Activated T-cell treated with anti-CD3 and anti-CD28 coated beads, Interleukin-2, amount 50 U/mL, for 72 hours (primary cell): ENCODE measurements around the gene ACSM6. TPM values are rescaled to one million over a fixed set of nuclear protein-coding genes. Genes with fewer than 3 reads are reported as not detected.
"Not testable (repeated sequence)": the region's sequence is repeated elsewhere in the genome, so short reads cannot be mapped to it uniquely, and the experiment has no call there.

ENCODE experiments used
- ATAC-seq, 2 donors: fragments of 150-1000 bp; cut with Tn5 transposase; replicated peaks in 1 of 2; 2 replicates each; pipeline ENCODE4 v1.10.0; 2021; ENCODE audit warnings: moderate library complexity in 2 of 2, mild to moderate bottlenecking in 1 of 2
- DNase-seq, 2 donors: peaks; one replicate each; pipeline ENCODE4 v3.0.0; 2021 to 2022; ENCODE audit warnings: mixed read lengths in 1 of 2
- H3K27ac Mint-ChIP-seq: one replicate; pipeline ENCODE4 v1.8.0; 2022; ENCODE audit warnings: mild to moderate bottlenecking, moderate library complexity, mixed read lengths
- H3K27me3 Mint-ChIP-seq: one replicate; pipeline ENCODE4 v1.8.0; 2022; ENCODE audit warnings: low read depth, mixed read lengths
- H3K36me3 Mint-ChIP-seq, 2 donors: one replicate each; pipeline ENCODE4 v1.8.0; 2022; ENCODE audit warnings: mixed read lengths in 2 of 2, mild to moderate bottlenecking in 1 of 2; ENCODE audit not compliant: insufficient read depth in 2 of 2
- H3K4me1 Mint-ChIP-seq: one replicate; pipeline ENCODE4 v1.8.0; 2022; ENCODE audit warnings: low read depth, mixed read lengths
- H3K4me3 Mint-ChIP-seq, 2 donors: one replicate each; pipeline ENCODE4 v1.8.0; 2022; ENCODE audit warnings: mild to moderate bottlenecking in 2 of 2, mixed read lengths in 2 of 2, moderate library complexity in 2 of 2
- H3K9me3 Mint-ChIP-seq, 2 donors: one replicate each; pipeline ENCODE4 v1.8.0; 2022; ENCODE audit warnings: mixed read lengths in 2 of 2
- total RNA-seq, 2 donors: library from RNA; stranded (reverse); gene quantifications; one replicate each; pipeline ENCODE4 v1.2.3, GENCODE V29; 2022

ACSM6 gene
- total RNA-seq, 2 donors from 2014 or later = not detected

DNA sequence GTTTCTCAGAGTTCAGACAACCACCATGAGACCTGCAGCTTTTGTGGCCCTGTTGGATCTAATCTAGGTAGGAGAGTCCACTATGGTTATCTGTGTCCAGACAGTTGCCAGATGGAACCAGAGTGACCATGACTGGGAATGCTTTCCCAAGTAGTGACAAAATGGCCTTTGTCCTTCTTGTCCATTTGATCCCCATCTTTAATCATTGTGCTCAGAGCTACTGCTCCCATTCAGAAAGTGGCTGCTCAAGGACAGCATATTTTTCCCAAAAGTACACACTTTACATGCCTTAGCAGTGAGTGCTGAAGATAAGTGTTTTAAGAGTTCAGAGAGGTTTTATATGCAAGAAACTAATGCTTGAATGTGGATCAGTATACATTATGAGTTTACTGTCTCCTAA is 5.4 kb upstream of the ACSM6 start:
- ATAC-seq = no peak
- Mint-ChIP-seq H3K9me3 (peaks cover 0 to 3% of the 10 kb centered on the region in 2 donors), H3K27ac (no peak overlapping the region)

DNA sequence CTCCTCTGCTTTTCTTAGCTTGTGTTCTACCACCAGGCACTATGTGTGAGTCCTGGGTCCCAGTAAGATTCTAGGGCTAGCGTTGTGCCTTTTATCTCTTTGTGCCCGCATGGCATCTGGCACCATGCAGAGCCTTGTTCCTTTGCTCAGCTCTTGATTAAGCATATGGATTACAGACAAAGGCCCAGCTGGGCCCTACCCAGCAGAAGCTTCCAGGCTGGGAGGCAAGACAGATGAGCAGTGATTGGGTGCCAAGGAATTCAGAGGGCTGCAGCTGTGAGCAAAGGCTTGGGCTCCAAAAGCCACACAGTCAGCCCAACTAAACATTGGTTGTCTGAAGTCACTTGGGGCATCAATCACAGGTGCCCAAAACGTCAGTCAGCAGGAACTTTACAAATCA is 2.0 kb downstream of the ACSM6 start:
- H3K27ac Mint-ChIP-seq = no peak overlapping the region
- no peaks in the 10 kb centered on the region for H3K36me3 Mint-ChIP-seq
- ATAC-seq (no peak), DNase-seq (no peak)
- H3K27me3 Mint-ChIP-seq = peaks cover 13% of the 10 kb centered on the region
- H3K4me1 Mint-ChIP-seq = no peaks in the 10 kb centered on the region
- H3K4me3 Mint-ChIP-seq = no peak overlapping the region
- no peaks in the 10 kb centered on the region for H3K9me3 Mint-ChIP-seq

More for the DNA sequence above, 5.4 kb upstream of the ACSM6 start:
- DNase-seq = no peak
- Mint-ChIP-seq H3K4me3 (no peak overlapping the region), H3K36me3 (no peaks in the 10 kb centered on the region), H3K27me3 (peaks cover 37% of the 10 kb centered on the region), H3K4me1 (peaks cover 5% of the 10 kb centered on the region)

DNA sequence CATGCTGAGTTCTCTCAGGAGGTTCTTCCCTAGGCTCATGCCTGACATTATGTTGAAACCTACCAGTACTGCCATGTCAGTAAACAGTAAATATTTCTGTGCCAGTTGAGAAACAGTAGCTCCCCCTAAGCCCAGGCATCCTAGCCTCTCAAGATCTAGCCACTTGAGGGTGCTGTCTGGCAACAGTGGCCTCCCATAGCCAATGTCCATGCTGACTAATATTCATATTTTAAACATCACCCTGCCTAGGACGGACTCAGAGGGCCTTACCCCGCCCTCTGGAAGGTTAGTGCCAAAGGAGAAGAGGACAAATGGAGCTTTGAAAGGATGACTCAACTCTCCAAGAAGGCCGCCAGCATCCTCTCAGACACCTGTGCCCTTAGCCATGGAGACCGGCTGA is 7.7 kb downstream of the ACSM6 start:
- Mint-ChIP-seq H3K36me3 (no peaks in the 10 kb centered on the region), H3K27ac (no peak overlapping the region), H3K4me1 (no peaks in the 10 kb centered on the region), H3K9me3 (no peaks in the 10 kb centered on the region), H3K4me3 (no peak overlapping the region), H3K27me3 (no peaks in the 10 kb centered on the region)
- no peak for DNase-seq
- no peak for ATAC-seq

DNA sequence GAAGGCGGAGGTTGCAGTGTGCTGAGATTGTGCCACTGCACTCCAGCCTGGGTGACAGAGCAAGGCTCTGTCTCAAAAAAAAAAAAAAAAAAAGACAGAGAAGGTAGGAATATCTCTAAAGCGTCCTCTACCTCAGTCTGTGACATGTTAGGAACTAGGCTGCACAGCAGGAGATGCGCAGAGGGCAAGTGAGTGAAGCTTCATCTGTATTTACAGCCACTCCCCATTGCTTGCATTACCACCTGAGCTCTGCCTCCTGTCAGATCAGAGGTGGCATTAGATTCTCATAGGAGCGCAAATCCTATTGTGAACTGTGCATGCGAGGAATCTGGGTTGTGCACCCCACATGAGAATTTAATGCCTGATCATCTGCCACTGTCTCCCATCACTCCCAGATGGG is 8.8 kb downstream of the ACSM6 start:
- not testable (repeated sequence) for H3K9me3 Mint-ChIP-seq, H3K4me1 Mint-ChIP-seq, H3K27me3 Mint-ChIP-seq, H3K27ac Mint-ChIP-seq, H3K4me3 Mint-ChIP-seq, DNase-seq, ATAC-seq, H3K36me3 Mint-ChIP-seq

DNA sequence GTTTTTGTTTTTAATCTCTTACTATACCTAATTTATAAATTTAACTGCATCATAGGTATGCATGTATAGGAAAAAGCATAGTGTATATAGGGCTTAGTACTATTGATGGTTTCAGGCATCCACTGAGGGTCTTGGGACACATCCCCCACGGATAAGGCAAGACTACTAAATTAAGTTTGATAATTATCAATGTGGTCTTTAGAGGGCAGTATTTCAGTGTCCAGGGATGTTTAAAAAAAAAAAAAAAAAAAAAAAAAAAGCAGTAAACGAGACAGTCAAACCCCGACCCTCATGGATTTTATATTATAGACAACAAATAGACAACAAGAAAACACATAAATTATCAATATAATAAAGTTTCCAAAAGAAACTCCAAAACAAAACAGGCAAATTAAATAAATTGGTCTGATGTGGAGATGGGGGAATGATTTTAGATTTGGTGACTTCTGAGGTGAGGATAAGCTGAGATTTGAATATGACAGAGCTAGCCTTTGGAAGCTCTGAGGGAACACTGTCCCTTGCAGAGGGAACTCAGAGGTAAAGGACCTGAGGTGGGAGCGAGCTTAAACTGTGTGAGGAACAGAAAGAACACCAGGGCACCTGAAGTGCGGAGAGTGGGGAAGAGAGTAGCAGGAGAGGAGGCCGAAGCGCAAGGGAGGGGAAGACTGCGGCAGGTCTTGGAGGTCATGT is 14.8 kb downstream of the ACSM6 start:
- DNase-seq = no peak
- Mint-ChIP-seq H3K27me3 (peaks cover 6% of the 10 kb centered on the region), H3K9me3 (no peaks in the 10 kb centered on the region), H3K27ac (no peak overlapping the region), H3K36me3 (no peaks in the 10 kb centered on the region), H3K4me3 (no peak overlapping the region), H3K4me1 (no peaks in the 10 kb centered on the region)
- ATAC-seq = no peak

DNA sequence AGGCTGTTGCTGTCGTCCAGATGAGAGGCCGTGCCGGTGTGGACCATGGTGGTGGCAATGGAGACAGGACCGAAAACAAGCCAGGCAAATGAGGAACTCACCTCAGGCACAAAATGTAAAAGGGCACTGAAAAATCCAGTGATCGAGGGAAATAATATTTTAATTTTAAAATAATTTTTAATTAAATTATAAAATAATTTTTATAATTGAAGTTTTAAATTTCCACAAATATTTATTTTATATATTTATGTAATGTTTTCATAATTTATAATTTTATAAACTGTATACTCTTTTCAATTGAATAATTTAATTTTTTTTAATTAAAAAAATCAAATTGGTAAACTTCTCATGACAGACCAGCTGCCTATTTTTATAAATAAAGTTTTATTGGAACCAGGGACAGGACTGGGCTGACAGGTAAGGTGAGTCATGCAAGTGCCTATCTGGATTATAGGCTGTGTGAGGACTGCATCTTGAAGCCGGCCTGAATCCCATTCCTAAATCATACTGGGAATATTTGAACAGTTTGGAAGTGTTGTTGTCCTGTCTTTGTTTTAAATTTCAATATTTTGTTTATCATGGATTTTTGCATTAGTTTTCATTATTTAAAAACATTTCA is 15.6 kb downstream of the ACSM6 start:
- Mint-ChIP-seq H3K4me1 (no peaks in the 10 kb centered on the region), H3K9me3 (no peaks in the 10 kb centered on the region), H3K27me3 (peaks cover 8% of the 10 kb centered on the region), H3K27ac (no peak overlapping the region), H3K4me3 (no peak overlapping the region), H3K36me3 (no peaks in the 10 kb centered on the region)
- no peak for ATAC-seq
- DNase-seq = no peak

DNA sequence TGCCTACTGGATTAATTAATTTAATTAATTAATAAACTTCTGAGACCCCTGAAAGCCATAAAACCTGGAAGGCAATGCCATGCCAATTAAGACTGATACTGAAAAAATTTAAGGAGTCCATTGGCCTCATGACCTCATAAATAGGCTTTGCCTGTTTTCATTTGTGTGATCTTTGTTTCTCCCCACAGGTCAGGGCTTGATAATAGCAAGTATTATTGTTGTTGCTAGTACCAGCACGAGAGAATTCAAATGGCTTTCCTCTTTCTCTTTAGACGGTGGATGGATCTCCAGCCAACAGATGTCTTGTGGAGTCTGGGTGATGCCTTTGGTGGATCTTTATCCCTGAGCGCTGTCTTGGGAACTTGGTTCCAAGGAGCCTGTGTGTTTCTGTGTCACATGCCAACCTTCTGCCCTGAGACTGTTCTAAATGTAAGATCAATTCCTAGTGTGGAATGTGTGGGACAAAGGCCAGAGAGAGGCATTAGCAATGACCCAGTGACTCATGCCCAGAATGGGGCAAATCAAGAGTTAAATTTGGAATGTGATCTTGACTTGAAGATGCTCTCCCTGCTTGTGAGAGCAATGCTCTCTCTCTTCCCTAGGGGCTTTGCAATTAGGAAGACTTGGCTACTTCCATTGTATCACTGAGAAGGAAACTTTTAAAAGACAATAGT is 17.7 kb downstream of the ACSM6 start:
- no peak for ATAC-seq
- Mint-ChIP-seq H3K27me3 (peaks cover 18% of the 10 kb centered on the region), H3K36me3 (peaks cover 0 to 1% of the 10 kb centered on the region in 2 donors), H3K9me3 (peaks cover 0 to 4% of the 10 kb centered on the region in 2 donors), H3K4me3 (no peak overlapping the region), H3K27ac (no peak overlapping the region), H3K4me1 (no peaks in the 10 kb centered on the region)
- no peak for DNase-seq

DNA sequence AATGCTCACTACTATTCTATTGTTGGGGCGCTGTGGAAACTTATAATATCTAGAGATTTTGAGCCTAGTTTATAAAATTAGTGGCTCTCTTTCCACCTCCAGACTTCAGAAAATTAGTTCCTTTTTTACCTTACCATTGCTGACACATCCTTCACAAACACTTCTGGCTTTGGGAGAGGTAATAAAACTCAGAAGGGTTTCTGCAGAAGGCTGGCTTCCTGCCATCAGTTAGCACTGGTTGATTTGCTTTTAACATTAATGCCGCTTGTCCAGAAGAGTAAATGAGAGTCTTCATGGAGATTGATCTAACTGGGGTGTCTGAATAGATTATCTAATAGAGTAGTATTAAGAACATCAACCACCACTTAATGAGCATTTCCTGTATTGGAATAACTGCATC is 20.3 kb downstream of the ACSM6 start:
- Mint-ChIP-seq H3K9me3 (peaks cover 0 to 4% of the 10 kb centered on the region in 2 donors), H3K27ac (no peak overlapping the region), H3K4me3 (no peak overlapping the region), H3K4me1 (no peaks in the 10 kb centered on the region), H3K36me3 (peaks cover 0 to 1% of the 10 kb centered on the region in 2 donors), H3K27me3 (peaks cover 19% of the 10 kb centered on the region)
- DNase-seq = no peak
- no peak for ATAC-seq

DNA sequence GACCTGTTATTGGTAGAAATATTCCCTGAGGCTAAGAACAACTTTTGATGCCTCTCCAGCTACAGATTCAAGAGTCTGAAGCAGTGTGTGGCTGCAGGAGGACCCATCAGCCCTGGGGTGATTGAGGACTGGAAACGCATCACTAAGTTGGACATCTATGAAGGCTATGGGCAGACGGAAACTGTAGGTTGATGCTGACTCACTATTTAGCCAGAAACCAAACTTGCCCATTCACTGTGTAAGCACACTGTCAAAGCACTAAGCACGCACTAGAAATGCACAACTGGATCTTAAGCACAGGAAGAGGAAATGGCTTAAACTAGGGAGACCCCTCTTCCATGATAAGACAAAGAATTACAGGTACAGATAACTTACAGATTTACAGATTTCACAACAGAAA is 20.8 kb downstream of the ACSM6 start:
- Mint-ChIP-seq H3K4me3 (no peak overlapping the region), H3K27me3 (peaks cover 18% of the 10 kb centered on the region), H3K27ac (no peak overlapping the region), H3K36me3 (peaks cover 0 to 1% of the 10 kb centered on the region in 2 donors), H3K4me1 (no peaks in the 10 kb centered on the region), H3K9me3 (peaks cover 0 to 4% of the 10 kb centered on the region in 2 donors)
- ATAC-seq = no peak
- no peak for DNase-seq

DNA sequence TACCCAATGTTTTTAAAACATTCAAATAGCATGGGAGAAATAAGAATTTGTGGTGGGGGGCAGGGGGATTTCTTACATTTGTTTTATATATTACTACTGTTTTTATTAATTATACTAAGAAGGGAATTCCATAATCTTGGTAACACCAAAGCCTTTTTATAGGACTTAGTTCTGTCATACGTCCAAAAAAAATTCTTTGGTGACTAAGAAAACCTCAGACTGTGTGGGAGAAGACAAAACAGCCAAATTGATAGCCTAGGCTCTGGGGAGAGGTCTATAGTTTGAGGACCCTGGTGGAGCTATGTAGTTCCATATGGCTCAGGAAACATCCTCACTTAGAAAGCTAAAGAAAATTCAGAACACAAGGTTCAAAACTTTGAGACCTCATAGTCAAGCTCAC is 23.4 kb downstream of the ACSM6 start:
- H3K4me1 Mint-ChIP-seq = no peaks in the 10 kb centered on the region
- no peak overlapping the region for H3K27ac Mint-ChIP-seq
- peaks cover 0 to 1% of the 10 kb centered on the region in 2 donors for H3K36me3 Mint-ChIP-seq
- ATAC-seq (no peak), DNase-seq (no peak)
- peaks cover 0 to 4% of the 10 kb centered on the region in 2 donors for H3K9me3 Mint-ChIP-seq
- no peak overlapping the region for H3K4me3 Mint-ChIP-seq
- H3K27me3 Mint-ChIP-seq = peaks cover 18% of the 10 kb centered on the region

DNA sequence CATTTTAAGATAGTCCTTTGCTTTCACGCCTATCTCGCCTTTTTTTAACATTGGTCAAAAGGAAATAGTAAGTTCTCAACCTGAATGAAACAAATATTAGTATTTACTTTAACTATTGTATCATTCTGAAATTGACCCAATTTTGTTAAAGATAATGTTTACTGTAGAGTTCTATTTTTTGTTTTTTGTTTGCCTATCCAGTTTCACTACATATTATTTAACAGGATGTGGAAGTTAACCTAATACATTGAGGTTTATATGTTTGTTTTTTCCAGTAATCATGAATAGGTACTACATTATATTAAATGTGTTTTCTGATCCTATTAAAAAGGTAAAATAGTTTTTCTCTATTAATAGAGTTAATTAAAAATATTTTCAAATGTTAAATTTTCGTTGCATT is 26.5 kb downstream of the ACSM6 start:
- Mint-ChIP-seq H3K9me3 (peaks cover 0 to 4% of the 10 kb centered on the region in 2 donors), H3K27ac (no peak overlapping the region), H3K27me3 (peaks cover 7% of the 10 kb centered on the region), H3K4me1 (no peaks in the 10 kb centered on the region), H3K36me3 (no peaks in the 10 kb centered on the region), H3K4me3 (no peak overlapping the region)
- DNase-seq (no peak), ATAC-seq (no peak)

DNA sequence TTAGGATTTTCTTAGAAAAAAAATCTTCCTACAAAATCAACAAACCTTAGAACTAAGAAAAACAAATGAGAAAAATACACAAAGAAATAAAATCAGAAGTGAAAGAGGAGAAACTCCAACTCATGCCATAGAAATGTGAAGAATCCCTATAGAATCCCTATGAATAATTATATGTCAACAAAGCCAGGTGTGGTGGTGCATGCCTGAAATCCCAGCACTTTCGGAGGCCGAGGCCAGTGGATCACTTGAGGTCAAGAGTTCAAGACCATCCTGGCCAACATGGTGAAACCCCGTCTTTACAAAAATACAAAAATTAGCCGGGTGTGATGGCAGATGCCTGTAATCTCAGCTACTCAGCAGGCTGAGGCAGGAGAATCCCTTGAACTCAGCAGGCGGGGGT is 27.1 kb downstream of the ACSM6 start:
- Mint-ChIP-seq H3K9me3 (peaks cover 0 to 3% of the 10 kb centered on the region in 2 donors), H3K4me3 (no peak overlapping the region)
- no peak for ATAC-seq

DNA sequence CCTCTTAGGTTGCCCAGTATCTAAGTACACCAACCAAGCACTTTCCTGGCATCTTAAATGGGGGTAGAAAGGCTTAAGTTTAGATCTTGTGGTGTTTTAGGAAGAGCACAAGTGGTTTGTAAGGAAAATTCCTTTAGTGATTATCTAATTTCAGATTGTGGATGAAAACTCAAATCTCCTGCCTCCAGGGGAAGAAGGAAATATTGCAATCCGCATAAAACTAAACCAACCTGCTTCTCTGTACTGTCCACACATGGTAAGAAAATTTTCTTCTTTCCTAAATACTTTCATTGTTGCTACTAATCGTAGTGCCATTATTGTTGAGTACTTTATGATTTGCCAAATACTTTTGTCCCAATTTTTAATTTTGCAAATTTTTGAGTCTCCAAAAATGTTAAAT is 31.1 kb downstream of the ACSM6 start:
- Mint-ChIP-seq H3K36me3 (no peaks in the 10 kb centered on the region), H3K27ac (no peak overlapping the region), H3K9me3 (peaks cover 0 to 1% of the 10 kb centered on the region in 2 donors), H3K4me1 (no peaks in the 10 kb centered on the region), H3K4me3 (no peak overlapping the region), H3K27me3 (peaks cover 11% of the 10 kb centered on the region)
- ATAC-seq (no peak), DNase-seq (no peak)

More for the DNA sequence above, 27.1 kb downstream of the ACSM6 start:
- H3K27ac Mint-ChIP-seq = no peak overlapping the region
- DNase-seq = no peak
- H3K36me3 Mint-ChIP-seq = no peaks in the 10 kb centered on the region
- no peaks in the 10 kb centered on the region for H3K4me1 Mint-ChIP-seq
- H3K27me3 Mint-ChIP-seq = peaks cover 7% of the 10 kb centered on the region
